ENCODE data around the gene STING1.

DNA sequence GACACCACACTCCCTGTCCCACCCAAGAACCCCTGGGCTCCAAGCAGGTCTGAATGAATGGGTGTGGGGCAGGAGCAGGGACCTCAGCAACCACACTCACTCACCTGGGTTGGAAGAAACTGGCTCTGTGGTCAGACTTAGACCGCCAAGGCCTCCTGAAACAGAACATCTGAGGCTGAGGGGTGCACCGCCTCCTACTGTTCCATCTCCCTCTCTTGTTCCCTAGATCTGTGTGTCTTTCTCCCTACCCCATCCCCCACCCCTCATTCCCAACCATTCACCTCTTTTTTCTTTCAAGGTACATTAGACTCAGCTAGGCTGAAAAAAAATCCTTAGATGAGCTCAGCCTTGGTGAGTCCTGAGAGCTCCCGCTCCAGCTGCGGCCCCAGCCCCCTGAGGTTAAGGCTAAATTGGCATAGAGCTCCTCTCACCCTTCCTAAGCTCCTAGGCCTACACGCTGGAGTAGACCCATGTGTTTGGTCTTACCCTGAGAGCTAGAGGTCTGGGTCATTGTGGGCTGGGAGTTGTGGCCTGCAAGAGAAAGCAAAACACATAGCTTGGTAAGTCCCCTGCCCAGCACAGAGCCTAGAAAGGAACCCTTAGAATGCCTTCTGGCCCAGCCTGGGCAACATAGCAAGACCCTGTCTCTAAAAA is 24.8 kb downstream of the STING1 start:
- TF ChIP-seq, protein P1, sequence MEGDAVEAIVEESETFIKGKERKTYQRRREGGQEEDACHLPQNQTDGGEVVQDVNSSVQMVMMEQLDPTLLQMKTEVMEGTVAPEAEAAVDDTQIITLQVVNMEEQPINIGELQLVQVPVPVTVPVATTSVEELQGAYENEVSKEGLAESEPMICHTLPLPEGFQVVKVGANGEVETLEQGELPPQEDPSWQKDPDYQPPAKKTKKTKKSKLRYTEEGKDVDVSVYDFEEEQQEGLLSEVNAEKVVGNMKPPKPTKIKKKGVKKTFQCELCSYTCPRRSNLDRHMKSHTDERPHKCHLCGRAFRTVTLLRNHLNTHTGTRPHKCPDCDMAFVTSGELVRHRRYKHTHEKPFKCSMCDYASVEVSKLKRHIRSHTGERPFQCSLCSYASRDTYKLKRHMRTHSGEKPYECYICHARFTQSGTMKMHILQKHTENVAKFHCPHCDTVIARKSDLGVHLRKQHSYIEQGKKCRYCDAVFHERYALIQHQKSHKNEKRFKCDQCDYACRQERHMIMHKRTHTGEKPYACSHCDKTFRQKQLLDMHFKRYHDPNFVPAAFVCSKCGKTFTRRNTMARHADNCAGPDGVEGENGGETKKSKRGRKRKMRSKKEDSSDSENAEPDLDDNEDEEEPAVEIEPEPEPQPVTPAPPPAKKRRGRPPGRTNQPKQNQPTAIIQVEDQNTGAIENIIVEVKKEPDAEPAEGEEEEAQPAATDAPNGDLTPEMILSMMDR (IDR thresholded peaks at IDR 0.05) = no peak
- no peak for TF ChIP-seq ZNF396 (CRISPR knock-in tag; IDR thresholded peaks at IDR 0.05; ENCODE audit: borderline replicate concordance)
- TF ChIP-seq CREB1 (CRISPR knock-in tag; IDR thresholded peaks at IDR 0.05) = no peak
- TF ChIP-seq, protein P2, sequence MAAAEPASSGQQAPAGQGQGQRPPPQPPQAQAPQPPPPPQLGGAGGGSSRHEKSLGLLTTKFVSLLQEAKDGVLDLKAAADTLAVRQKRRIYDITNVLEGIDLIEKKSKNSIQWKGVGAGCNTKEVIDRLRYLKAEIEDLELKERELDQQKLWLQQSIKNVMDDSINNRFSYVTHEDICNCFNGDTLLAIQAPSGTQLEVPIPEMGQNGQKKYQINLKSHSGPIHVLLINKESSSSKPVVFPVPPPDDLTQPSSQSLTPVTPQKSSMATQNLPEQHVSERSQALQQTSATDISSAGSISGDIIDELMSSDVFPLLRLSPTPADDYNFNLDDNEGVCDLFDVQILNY (CRISPR knock-in tag; IDR thresholded peaks at IDR 0.05) = no peak
